Neural cell (in vitro differentiated cells): ENCODE data around the gene PLA2G4B.

Experiments
- CTCF ChIP-seq: fragments of 450-650 bp; IDR thresholded peaks from 2 replicates; pipeline ENCODE4 v1.5.1; 2014; ENCODE audit warnings: antibody characterized with exemption, mild to moderate bottlenecking, moderate library complexity; ENCODE audit not compliant: poor library complexity, severe bottlenecking
- EZH2 ChIP-seq: fragments of 200-600, 300-800 bp; shearing (Covaris generic), sonication (generic); IDR thresholded peaks from 2 replicates; pipeline ENCODE4 v1.6.1; 2014; ENCODE audit warnings: antibody characterized with exemption, low read length, borderline replicate concordance, mild to moderate bottlenecking; ENCODE audit not compliant: insufficient read depth, poor library complexity, severe bottlenecking
- MXI1 ChIP-seq: fragments of 450-650 bp; conservative IDR thresholded peaks from 2 replicates; pipeline ENCODE4 v1.6.1; 2014; ENCODE audit warnings: antibody characterized with exemption, mild to moderate bottlenecking; ENCODE audit not compliant: poor library complexity, severe bottlenecking
- POLR2AphosphoS5 ChIP-seq: IDR thresholded peaks from 2 replicates; pipeline ENCODE4 v1.6.1; 2012
- REST ChIP-seq: IDR thresholded peaks from 2 replicates; pipeline ENCODE4 v1.6.1; 2012; ENCODE audit warnings: borderline replicate concordance
- SMC3 ChIP-seq: fragments of 450-650 bp; conservative IDR thresholded peaks from 2 replicates; pipeline ENCODE4 v1.6.1; 2014; ENCODE audit warnings: antibody characterized with exemption, mild to moderate bottlenecking, moderate library complexity; ENCODE audit not compliant: poor library complexity

DNA sequence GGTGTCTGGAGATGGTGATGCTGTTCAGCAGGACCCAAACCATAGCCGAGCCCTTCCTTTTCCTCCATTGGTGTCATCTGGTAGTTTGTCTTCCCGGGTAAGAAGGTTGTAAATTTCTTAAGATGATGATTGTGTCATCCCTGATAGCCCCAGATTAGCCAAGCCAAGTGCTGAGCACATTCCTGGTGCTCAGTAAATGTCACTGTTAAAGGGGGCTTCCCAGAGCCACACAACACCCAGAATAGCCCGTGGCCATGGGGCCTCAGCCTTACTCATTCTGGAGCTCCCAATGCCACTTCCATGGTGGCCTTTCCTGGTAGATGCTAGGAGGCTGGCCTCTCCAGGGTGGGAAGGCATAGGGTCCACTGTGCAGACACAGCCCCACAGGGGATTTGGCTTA, 4.6 kb upstream of the PLA2G4B start:
- TF ChIP-seq CTCF (no peak), EZH2 (no peak), POLR2AphosphoS5 (no peak), REST (no peak), MXI1 (no peak), SMC3 (no peak)
